Parathyroid adenoma (tissue), 2 donors: ENCODE results near the gene TMEM212.
"Not testable (repeated sequence)": the region's sequence is repeated elsewhere in the genome, so short reads cannot be mapped to it uniquely, and the experiment has no call there.

Experiments used
- H2AFZ ChIP-seq: fragments of 300-600 bp; sonication (generic); one replicate; pipeline ENCODE4 v1.7.0; 2017; ENCODE audit warnings: antibody characterized with exemption, mild to moderate bottlenecking
- H3K27ac ChIP-seq: fragments of 300-600 bp; sonication (generic); one replicate; pipeline ENCODE4 v1.7.0; 2017
- H3K27me3 ChIP-seq: fragments of 300-600 bp; sonication (generic); one replicate; pipeline ENCODE4 v1.7.0; 2017; ENCODE audit warnings: low read length; ENCODE audit not compliant: control insufficient read depth, insufficient read depth
- H3K36me3 ChIP-seq: fragments of 300-600 bp; sonication (generic); one replicate; pipeline ENCODE4 v1.7.0; 2017; ENCODE audit warnings: low read length; ENCODE audit not compliant: control insufficient read depth, insufficient read depth
- H3K4me1 ChIP-seq: fragments of 300-600 bp; sonication (generic); one replicate; pipeline ENCODE4 v1.7.0; 2017; ENCODE audit warnings: control low read depth
- H3K4me2 ChIP-seq: fragments of 300-600 bp; sonication (generic); one replicate; pipeline ENCODE4 v1.7.0; 2017; ENCODE audit warnings: low read length
- H3K4me3 ChIP-seq: fragments of 300-600 bp; sonication (generic); one replicate; pipeline ENCODE4 v1.7.0; 2017; ENCODE audit warnings: low read depth, low read length
- H3K79me2 ChIP-seq: fragments of 300-600 bp; sonication (generic); one replicate; pipeline ENCODE4 v1.7.0; 2017; ENCODE audit warnings: control low read depth
- H3K9ac ChIP-seq: fragments of 300-600 bp; sonication (generic); one replicate; pipeline ENCODE4 v1.7.0; 2017; ENCODE audit warnings: mild to moderate bottlenecking
- H3K9me3 ChIP-seq: fragments of 300-600 bp; sonication (generic); one replicate; pipeline ENCODE4 v1.7.0; 2017; ENCODE audit warnings: low read length; ENCODE audit not compliant: control insufficient read depth
- TF ChIP-seq, protein P1 (sequence below): fragments of 300-600 bp; sonication (generic); IDR thresholded peaks from one replicate; pipeline ENCODE4 v1.7.0; 2017; ENCODE audit warnings: antibody characterized with exemption, mild to moderate bottlenecking
- donor health status: primary hyperparathyroidism.

TMEM212 gene

DNA sequence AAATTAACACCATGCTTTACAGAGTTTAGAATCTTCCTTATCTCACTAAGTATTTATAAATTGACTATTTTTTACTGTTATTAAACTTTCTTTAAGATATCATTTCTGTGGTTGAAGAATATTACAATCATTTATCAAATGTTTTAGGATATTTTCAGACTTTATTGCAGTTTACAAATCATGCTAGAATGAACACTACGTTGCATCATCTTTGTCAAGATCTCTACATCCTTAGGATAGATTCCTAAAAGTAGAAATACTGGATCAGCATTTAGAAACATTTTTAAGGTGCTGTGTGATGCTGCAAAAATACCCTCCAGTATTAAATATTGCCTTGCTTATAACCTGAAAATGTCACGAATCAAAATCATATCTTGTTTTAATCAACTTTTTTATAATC, 30.3 kb upstream of the TMEM212 start:
- H3K4me3 ChIP-seq: no peak overlapping the region
- H3K27ac ChIP-seq: no peak overlapping the region
- TF ChIP-seq, protein P1, sequence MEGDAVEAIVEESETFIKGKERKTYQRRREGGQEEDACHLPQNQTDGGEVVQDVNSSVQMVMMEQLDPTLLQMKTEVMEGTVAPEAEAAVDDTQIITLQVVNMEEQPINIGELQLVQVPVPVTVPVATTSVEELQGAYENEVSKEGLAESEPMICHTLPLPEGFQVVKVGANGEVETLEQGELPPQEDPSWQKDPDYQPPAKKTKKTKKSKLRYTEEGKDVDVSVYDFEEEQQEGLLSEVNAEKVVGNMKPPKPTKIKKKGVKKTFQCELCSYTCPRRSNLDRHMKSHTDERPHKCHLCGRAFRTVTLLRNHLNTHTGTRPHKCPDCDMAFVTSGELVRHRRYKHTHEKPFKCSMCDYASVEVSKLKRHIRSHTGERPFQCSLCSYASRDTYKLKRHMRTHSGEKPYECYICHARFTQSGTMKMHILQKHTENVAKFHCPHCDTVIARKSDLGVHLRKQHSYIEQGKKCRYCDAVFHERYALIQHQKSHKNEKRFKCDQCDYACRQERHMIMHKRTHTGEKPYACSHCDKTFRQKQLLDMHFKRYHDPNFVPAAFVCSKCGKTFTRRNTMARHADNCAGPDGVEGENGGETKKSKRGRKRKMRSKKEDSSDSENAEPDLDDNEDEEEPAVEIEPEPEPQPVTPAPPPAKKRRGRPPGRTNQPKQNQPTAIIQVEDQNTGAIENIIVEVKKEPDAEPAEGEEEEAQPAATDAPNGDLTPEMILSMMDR: no peak
- H2AFZ ChIP-seq: no peak overlapping the region
- no peaks in the 10 kb centered on the region for H3K79me2 ChIP-seq
- no peaks in the 10 kb centered on the region for H3K27me3 ChIP-seq
- no peak overlapping the region for H3K9ac ChIP-seq
- H3K36me3 ChIP-seq: no peaks in the 10 kb centered on the region
- H3K4me2 ChIP-seq: no peak overlapping the region
- H3K4me1 ChIP-seq: peaks cover 4% of the 10 kb centered on the region
- H3K9me3 ChIP-seq: no peaks in the 10 kb centered on the region

DNA sequence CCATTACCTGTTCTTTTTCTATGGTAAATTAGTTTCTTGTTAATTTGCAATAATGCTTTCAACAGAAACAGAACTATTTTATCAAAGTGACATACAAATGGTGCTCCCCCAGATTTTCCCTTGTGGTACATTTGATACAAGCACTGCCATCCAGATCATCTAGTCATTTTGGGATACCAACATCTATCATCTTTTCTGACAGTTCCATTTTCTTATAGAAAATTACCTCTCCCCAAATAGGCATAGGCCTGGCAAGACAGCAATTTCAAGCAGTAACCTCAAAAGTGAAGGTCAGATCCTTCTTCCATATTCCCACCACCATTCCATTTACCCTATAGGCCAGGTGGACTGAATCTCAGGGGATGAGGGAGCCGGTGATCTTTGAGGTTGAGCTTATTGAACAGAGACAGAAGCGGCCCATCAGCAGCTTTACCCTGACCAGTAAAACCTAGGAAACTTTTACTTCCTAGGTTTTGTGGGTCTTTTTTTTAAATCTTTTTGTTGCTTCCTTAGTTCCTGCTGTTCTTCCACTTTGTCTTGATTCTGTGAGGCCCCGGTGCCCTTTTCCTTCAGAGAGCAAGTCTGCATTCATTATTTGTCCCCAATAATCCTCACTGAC, 29.8 kb upstream of the TMEM212 start:
- no peak overlapping the region for H3K9ac ChIP-seq
- no peak overlapping the region for H2AFZ ChIP-seq
- H3K4me1 ChIP-seq: peaks cover 4% of the 10 kb centered on the region
- H3K4me3 ChIP-seq: no peak overlapping the region
- no peaks in the 10 kb centered on the region for H3K27me3 ChIP-seq
- TF ChIP-seq, protein P1: no peak
- no peaks in the 10 kb centered on the region for H3K36me3 ChIP-seq
- no peaks in the 10 kb centered on the region for H3K9me3 ChIP-seq
- H3K27ac ChIP-seq: no peak overlapping the region
- no peak overlapping the region for H3K4me2 ChIP-seq
- H3K79me2 ChIP-seq: no peaks in the 10 kb centered on the region

DNA sequence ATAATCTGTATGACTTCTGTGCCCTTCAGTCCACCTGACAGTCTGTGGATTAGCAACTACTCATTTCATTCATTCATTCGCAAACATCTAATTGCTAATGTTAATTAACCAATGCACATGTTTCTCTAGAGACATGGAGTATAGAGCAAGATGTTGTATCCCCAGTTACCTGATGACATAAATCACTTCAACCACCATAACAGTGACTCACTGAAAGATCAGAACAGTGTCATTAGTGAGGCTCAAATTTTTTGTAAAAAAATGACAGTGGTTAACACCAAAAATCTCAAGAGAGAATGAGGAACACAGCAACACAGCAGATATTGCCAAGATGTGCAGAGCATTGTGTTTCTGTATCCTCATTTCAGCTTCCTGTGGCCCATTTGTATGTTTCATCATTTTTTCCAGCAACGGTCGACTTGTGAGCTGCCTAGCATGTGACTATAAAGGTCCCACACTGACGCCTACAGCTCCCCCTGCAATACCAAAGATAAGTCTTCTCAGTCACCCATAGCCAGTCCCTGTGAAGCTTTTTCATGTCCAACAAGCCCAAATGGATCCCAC, 29.2 kb upstream of the TMEM212 start:
- Histone ChIP-seq H3K27me3 (no peaks in the 10 kb centered on the region), H3K4me1 (peaks cover 4% of the 10 kb centered on the region), H3K4me2 (no peak overlapping the region), H3K36me3 (no peaks in the 10 kb centered on the region), H2AFZ (no peak overlapping the region), H3K27ac (no peak overlapping the region), H3K4me3 (no peak overlapping the region), H3K9ac (no peak overlapping the region), H3K9me3 (no peaks in the 10 kb centered on the region), H3K79me2 (no peaks in the 10 kb centered on the region)
- TF ChIP-seq, protein P1: no peak

DNA sequence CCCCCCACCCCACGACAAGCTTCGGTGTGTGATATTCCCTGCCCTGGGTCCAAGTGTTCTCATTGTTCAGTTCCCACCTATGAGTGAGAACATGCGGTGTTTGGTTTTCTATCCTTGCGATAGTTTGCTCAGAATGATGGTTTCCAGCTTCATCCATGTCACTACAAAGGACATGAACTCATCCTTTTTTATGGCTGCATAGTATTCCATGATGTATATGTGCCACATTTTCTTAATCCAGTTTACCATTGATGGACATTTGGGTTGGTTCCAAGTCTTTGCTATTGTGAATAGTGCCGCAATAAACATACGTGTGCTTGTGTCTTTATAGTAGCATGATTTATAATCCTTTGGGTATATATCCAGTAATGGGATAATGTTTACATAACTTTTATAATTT, 28.5 kb upstream of the TMEM212 start:
- H3K9ac ChIP-seq, H3K36me3 ChIP-seq, H3K4me1 ChIP-seq, H3K4me2 ChIP-seq, H2AFZ ChIP-seq, H3K9me3 ChIP-seq, H3K27ac ChIP-seq, H3K79me2 ChIP-seq, H3K27me3 ChIP-seq, H3K4me3 ChIP-seq: not testable (repeated sequence)

DNA sequence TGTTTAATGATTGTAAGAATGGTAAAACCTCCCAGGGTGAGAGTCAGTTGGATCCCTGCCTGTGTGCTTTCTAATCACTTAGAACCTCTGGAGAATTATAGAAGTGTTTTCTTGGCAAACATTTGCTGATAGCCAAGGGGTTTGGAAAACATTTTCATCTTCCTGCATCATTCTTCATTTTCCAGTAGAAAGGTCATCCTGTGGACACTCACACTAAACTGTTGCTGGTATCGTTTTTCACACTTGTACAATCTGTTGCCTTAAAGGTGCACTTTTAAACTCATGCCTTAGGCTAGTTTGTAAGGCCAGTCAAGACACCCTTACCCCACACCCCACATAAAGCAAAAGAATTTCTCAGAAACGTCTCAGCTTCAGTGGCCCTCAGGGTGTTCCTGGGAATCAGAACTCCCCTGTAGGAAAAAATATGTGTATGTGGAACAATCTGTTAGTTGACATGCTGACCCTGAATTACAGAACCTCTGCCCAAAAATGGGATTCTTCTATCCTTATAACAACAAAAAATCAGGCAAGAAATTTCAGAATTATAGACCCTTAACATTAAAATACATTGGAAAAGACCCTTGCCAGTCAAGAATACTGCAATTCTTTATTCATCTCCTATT, 27.1 kb upstream of the TMEM212 start:
- Histone ChIP-seq H3K27ac (no peak overlapping the region), H3K79me2 (no peaks in the 10 kb centered on the region), H3K27me3 (no peaks in the 10 kb centered on the region), H3K9ac (no peak overlapping the region), H2AFZ (no peak overlapping the region), H3K4me2 (no peak overlapping the region), H3K36me3 (no peaks in the 10 kb centered on the region), H3K4me1 (no peaks in the 10 kb centered on the region), H3K9me3 (no peaks in the 10 kb centered on the region), H3K4me3 (no peak overlapping the region)
- TF ChIP-seq, protein P1: no peak
